Prostate gland (tissue), 2 donors: ENCODE results near the gene PRDM10.

Experiments used
- POLR2A ChIP-seq: fragments of 450-650 bp; IDR thresholded peaks from one replicate; pipeline ENCODE4 v1.6.1; 2016; ENCODE audit warnings: antibody characterized with exemption, mild to moderate bottlenecking
- TF ChIP-seq, protein P1 (sequence below), 4 experiments: fragments of 200-600 bp in 2 of 4; fragments of 450-650 bp in 2 of 4; sonication (generic) in 2 of 4; IDR thresholded peaks; 1 replicate in 3 of 4; 2 replicates in 1 of 4; pipeline ENCODE4 v1.5.1; 2016 to 2019; ENCODE audit warnings: antibody characterized with exemption in 4 of 4, mild to moderate bottlenecking in 2 of 4, moderate library complexity in 2 of 4

DNA sequence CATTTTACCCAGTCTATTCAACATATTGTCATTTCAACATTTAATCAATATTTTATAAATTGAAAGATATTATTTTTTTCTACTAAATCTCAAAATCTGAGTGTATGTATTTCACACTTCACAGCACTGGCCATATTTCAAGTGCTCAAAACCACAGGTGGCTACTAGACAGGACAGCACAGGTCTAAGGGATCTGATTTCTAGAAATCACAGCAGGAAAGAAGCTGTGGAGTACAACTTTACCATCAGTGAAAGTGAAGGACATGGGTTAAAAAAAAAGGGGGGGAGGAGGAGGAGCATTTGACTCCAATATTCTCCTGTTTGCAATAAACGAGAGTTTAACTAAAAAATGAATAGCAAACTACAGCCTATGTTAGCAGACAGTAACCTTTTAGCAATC is 4.5 kb downstream of the PRDM10 start:
- TF ChIP-seq POLR2A: no peak
- TF ChIP-seq, protein P1, sequence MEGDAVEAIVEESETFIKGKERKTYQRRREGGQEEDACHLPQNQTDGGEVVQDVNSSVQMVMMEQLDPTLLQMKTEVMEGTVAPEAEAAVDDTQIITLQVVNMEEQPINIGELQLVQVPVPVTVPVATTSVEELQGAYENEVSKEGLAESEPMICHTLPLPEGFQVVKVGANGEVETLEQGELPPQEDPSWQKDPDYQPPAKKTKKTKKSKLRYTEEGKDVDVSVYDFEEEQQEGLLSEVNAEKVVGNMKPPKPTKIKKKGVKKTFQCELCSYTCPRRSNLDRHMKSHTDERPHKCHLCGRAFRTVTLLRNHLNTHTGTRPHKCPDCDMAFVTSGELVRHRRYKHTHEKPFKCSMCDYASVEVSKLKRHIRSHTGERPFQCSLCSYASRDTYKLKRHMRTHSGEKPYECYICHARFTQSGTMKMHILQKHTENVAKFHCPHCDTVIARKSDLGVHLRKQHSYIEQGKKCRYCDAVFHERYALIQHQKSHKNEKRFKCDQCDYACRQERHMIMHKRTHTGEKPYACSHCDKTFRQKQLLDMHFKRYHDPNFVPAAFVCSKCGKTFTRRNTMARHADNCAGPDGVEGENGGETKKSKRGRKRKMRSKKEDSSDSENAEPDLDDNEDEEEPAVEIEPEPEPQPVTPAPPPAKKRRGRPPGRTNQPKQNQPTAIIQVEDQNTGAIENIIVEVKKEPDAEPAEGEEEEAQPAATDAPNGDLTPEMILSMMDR (IDR thresholded peaks at IDR 0.05): no peak
